Loucy (cell line): ENCODE results near the gene ZNF831.

Experiments
- H2AFZ ChIP-seq: fragments of 200-600 bp; sonication (generic); 2 replicates; pipeline ENCODE4 v1.6.0; 2016; ENCODE audit warnings: antibody characterized with exemption, mild to moderate bottlenecking, low read length, moderate library complexity
- H3F3A ChIP-seq: fragments of 200-600 bp; 2 replicates; pipeline ENCODE4 v1.6.0; 2016; ENCODE audit warnings: antibody characterized with exemption, low read depth, mild to moderate bottlenecking
- H3K27me3 ChIP-seq: fragments of 200-600 bp; sonication (generic); 2 replicates; pipeline ENCODE4 v1.6.1; 2014; ENCODE audit warnings: low read length, mild to moderate bottlenecking; ENCODE audit not compliant: insufficient read depth, poor library complexity, severe bottlenecking
- H3K36me3 ChIP-seq: fragments of 200-600 bp; sonication (generic); 2 replicates; pipeline ENCODE4 v1.6.1; 2016; ENCODE audit warnings: low read length; ENCODE audit not compliant: insufficient read depth
- H3K4me1 ChIP-seq: fragments of 200-600 bp; sonication (generic); 2 replicates; pipeline ENCODE4 v1.5.1; 2014; ENCODE audit warnings: low read length, mild to moderate bottlenecking; ENCODE audit not compliant: insufficient read depth, poor library complexity, severe bottlenecking
- H3K4me2 ChIP-seq: fragments of 200-600 bp; sonication (generic); 2 replicates; pipeline ENCODE4 v1.6.0; 2014; ENCODE audit warnings: antibody characterized with exemption, low read length, low read depth, mild to moderate bottlenecking; ENCODE audit not compliant: poor library complexity, severe bottlenecking
- H3K4me3 ChIP-seq: fragments of 200-600 bp; sonication (generic); 2 replicates; pipeline ENCODE4 v1.5.1; 2014; ENCODE audit warnings: low read length, mild to moderate bottlenecking, mixed read lengths; ENCODE audit not compliant: poor library complexity, severe bottlenecking
- H3K79me2 ChIP-seq: fragments of 200-600 bp; sonication (generic); 2 replicates; pipeline ENCODE4 v1.6.1; 2014; ENCODE audit warnings: low read length; ENCODE audit not compliant: insufficient read depth
- H3K9ac ChIP-seq: fragments of 200-600 bp; sonication (generic); 2 replicates; pipeline ENCODE4 v1.6.0; 2014; ENCODE audit warnings: mild to moderate bottlenecking, low read depth, low read length, moderate library complexity; ENCODE audit not compliant: poor library complexity, severe bottlenecking
- H3K9me2 ChIP-seq: fragments of 200-600 bp; sonication (generic); replicated peaks from 2 replicates; pipeline ENCODE4 v1.6.1; 2016; ENCODE audit warnings: low read depth, low read length, mixed read lengths
- H3K9me3 ChIP-seq: fragments of 200-600 bp; sonication (generic); 2 replicates; pipeline ENCODE4 v1.6.1; 2014; ENCODE audit warnings: mild to moderate bottlenecking, antibody characterized with exemption, low read length, low read depth; ENCODE audit not compliant: insufficient read depth
- H4K20me1 ChIP-seq: fragments of 200-600 bp; sonication (generic); 2 replicates; pipeline ENCODE4 v1.6.0; 2014; ENCODE audit warnings: antibody characterized with exemption, low read length, mild to moderate bottlenecking; ENCODE audit not compliant: insufficient read depth, poor library complexity, severe bottlenecking
- CTCF ChIP-seq: fragments of 200-600 bp; sonication (generic); conservative IDR thresholded peaks from 2 replicates; pipeline ENCODE4 v1.5.1; 2014; ENCODE audit warnings: mild to moderate bottlenecking, antibody characterized with exemption, low read length
- EZH2phosphoT487 ChIP-seq: fragments of 200-600 bp; IDR thresholded peaks from 2 replicates; pipeline ENCODE4 v1.6.1; 2018; ENCODE audit warnings: antibody characterized with exemption, mild to moderate bottlenecking, moderate library complexity, borderline replicate concordance

The ZNF831 gene

GRCh38 chr20:59152559-59153354, 10.9 kb upstream of the ZNF831 start:
- TF ChIP-seq CTCF = no peak
- TF ChIP-seq EZH2phosphoT487 = no peak
- Histone ChIP-seq H3K79me2 (no peaks in the 10 kb centered on the region), H3K9me2 (no peaks in the 10 kb centered on the region), H2AFZ (no peak overlapping the region), H3K27me3 (no peaks in the 10 kb centered on the region), H3K9me3 (no peaks in the 10 kb centered on the region), H3K9ac (no peak overlapping the region), H3K4me1 (peaks cover 16% of the 10 kb centered on the region), H3K4me3 (no peak overlapping the region), H3F3A (no peaks in the 10 kb centered on the region), H3K4me2 (no peak overlapping the region), H3K36me3 (no peaks in the 10 kb centered on the region), H4K20me1 (no peaks in the 10 kb centered on the region)

GRCh38 chr20:59153355-59153681, 10.3 kb upstream of the ZNF831 start:
- Histone ChIP-seq H3K4me2 (no peak overlapping the region), H4K20me1 (no peaks in the 10 kb centered on the region), H3K9me2 (no peaks in the 10 kb centered on the region), H3K9ac (no peak overlapping the region), H3F3A (no peaks in the 10 kb centered on the region), H3K27me3 (no peaks in the 10 kb centered on the region), H2AFZ (no peak overlapping the region), H3K79me2 (no peaks in the 10 kb centered on the region), H3K36me3 (no peaks in the 10 kb centered on the region), H3K9me3 (no peaks in the 10 kb centered on the region), H3K4me3 (no peak overlapping the region), H3K4me1 (peaks cover 16% of the 10 kb centered on the region)
- no peak for TF ChIP-seq CTCF
- TF ChIP-seq EZH2phosphoT487 = no peak

- Histone ChIP-seq H3K9ac (no peak overlapping the region), H3K79me2 (no peaks in the 10 kb centered on the region), H3K36me3 (no peaks in the 10 kb centered on the region), H2AFZ (no peak overlapping the region), H3F3A (no peaks in the 10 kb centered on the region), H3K4me2 (no peak overlapping the region), H3K27me3 (no peaks in the 10 kb centered on the region), H3K9me3 (no peaks in the 10 kb centered on the region), H3K4me3 (no peak overlapping the region), H3K4me1 (peaks cover 14% of the 10 kb centered on the region), H3K9me2 (no peaks in the 10 kb centered on the region), H4K20me1 (no peaks in the 10 kb centered on the region)
- no peak; the same call in 1 of the 2 replicates for TF ChIP-seq CTCF
- TF ChIP-seq EZH2phosphoT487 = no peak
Measured at GRCh38 chr20:59153832-59154231, 9.8 kb upstream of the ZNF831 start.
